Activated T-helper 1 cell treated with anti-CD3 and anti-CD28 coated beads, Interleukin-2, amount 50 U/mL, for 16 hours (primary cell): ENCODE data around the gene PLPP3.

Source experiments
- DNase-seq, 2 donors: peaks; one replicate each; pipeline ENCODE4 v3.0.0-alpha.2; 2020; ENCODE audit warnings: low read depth in 1 of 2, low spot score in 1 of 2

PLPP3 gene

GRCh38 chr1:56576880-56577405 lies 2.4 kb downstream of the PLPP3 start:
- no peak for DNase-seq

GRCh38 chr1:56575865-56576264 lies 3.5 kb downstream of the PLPP3 start:
- no peak for DNase-seq

DNA sequence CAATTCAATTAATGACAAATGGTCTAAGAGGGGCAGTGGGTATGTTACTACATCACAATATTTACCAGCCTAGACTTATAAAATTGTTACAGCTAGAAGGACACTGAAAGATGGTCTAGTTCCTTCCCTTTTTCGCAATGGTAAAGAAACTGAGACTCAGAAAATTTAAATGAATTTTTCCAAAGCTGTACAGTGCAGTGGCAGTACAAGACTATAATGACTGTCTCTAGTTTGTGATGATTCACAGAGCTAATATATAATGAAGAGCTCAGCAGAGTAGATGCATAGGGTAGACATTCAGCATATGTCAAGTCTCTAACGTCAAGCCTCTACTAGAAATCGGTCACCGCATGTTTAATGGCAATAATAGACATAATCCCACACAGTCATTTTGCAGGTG lies 4.6 kb downstream of the PLPP3 start:
- no peak for DNase-seq

GRCh38 chr1:56573311-56573710 lies 6.1 kb downstream of the PLPP3 start:
- no peak for DNase-seq

DNA sequence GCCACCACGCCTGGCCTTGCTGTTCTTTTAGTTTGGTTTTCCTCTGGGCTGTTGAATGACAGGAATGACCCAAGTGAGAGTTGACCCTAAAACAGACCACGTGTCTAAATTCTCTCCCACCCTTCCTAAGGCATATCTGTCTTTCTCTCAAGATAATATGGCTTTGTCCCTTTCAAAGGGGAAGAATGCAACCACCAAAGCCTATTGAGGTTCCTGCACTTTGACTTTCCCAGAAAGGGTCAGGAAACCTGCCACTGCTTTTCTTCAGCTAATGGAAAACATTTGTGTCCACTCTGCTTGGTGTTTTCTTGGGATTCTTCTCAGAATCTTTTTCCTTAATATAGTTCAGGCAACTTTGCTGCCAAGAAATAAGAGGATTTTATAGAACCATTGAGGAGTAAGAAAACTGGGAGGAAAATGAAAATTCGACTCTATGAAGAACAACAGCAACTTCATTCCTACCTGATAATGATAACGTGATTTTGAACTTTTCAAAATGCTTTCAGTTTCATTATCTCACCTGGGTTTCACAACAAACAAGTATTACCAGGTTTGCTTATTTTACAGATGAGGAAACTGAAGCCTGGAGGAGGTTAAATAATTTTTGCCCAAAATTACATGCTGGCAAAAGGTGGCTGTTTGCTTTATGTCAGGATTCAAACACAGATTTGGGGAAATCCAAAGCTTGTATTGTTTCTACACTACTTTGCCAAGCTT lies 6.9 kb downstream of the PLPP3 start:
- DNase-seq, result no peak

GRCh38 chr1:56571448-56571847 lies 7.9 kb downstream of the PLPP3 start:
- DNase-seq, result no peak

- DNase-seq, result no peak
These were observed 8.4 kb downstream of the PLPP3 start for GRCh38 chr1:56570924-56571372.

DNA sequence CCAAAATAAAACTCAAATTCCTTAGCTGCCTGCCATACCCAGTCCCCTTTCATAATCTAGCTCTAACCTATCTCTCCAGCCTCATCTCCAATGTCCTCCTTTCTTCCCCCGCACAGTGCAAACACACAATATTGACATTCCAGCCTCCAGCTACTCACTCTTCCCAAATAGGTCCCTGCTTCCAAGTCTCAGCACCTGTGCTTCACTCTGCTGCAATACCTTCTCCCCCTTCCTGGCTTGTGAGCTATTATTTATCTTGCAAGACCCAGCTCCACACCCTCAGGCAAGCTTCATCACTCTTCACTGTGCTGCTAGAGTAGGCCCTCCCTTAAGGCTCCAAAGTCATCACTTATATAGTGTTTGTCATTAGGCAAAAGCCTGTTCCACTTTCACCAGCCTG lies 9.7 kb downstream of the PLPP3 start:
- no peak for DNase-seq

DNA sequence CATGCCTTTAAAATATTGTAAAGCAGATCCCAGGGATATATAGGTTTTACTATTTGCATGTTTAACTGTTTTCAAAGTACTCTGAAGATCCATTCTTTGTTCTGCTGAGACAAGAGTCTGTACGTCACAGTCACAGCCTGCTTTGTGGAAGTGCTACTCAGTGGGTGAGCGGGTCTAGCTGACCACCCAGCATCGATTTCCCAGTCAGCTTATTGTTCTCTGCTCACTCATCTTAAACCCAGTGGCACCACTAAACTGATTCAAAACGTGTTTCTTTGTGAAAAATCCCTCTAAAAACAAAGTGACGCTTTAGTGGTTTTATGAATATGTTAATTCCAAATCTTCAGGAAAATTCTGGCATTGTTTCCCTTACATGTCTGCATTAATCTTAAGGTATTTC lies 12.4 kb downstream of the PLPP3 start:
- DNase-seq, result no peak

DNA sequence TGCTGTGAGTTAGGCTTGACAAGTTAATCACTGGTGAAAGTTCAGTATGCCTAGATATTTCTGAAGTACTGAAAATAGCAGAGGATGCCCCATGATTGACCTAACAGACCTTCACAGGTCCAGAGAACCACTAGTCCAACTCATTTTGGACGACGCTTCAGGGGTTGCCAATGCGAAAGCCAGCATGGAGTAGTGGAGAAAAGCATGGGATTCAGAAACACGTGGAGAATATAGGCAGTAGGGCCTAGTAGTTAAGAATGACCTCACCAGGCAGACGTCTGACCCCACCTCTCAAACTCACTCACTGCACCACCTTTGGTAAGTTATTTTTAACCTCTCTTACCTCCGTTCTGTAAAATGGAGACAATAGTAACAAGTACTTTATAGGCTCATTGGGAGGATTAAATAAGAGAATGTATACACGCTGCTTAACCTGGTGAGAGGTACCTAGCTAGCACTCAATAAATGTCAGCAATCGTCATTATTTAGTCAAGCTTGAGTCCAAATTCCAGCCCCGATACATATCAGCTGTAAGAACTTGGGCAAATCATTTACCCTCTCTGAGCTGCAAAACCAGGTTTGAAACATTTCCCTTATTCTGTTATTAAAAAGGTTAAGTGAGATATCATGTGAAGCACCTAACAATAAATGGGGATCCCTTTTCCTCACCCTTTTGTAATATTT lies 13.2 kb downstream of the PLPP3 start:
- no peak for DNase-seq

DNA sequence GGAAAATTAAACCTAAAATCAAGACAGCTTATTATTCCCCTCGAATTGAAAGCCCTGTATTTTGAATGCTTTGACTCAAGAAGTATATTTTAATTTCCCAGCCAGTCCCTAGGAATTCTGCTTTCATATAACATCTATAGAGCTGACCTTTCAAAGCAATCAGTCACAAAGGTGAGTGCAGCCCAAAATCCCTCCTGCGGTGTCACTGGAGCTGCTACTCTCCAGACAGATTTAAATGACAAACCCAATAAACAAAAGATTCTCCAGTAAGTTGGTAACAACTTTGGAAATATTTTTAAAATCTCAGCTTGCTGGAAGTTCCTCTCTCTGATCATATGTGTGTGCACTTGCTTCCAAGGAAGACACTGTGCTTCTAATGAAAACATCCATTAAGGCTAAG lies 14.7 kb downstream of the PLPP3 start:
- no peak for DNase-seq

DNA sequence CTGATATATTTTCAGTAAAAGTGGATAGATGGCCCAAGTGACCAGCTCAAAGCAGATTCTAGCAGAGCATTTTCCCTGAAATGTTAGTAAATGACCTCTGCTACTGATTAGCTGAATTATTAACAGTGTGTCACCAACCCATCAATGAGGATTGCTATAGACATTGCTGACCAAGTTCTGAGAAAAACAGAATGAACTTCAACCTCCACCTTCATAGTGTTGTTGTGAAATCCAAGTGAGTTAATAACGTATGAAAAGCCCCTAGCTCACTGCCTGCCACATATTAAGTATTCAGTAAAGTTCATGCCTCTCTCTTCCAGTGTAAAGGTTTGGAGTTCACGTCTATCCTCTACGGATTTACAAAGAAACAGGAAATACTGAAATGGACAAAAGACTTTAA lies 15.8 kb downstream of the PLPP3 start:
- DNase-seq, result no peak

- DNase-seq, result no peak
These were observed 16.4 kb downstream of the PLPP3 start for GRCh38 chr1:56562891-56563452.

DNA sequence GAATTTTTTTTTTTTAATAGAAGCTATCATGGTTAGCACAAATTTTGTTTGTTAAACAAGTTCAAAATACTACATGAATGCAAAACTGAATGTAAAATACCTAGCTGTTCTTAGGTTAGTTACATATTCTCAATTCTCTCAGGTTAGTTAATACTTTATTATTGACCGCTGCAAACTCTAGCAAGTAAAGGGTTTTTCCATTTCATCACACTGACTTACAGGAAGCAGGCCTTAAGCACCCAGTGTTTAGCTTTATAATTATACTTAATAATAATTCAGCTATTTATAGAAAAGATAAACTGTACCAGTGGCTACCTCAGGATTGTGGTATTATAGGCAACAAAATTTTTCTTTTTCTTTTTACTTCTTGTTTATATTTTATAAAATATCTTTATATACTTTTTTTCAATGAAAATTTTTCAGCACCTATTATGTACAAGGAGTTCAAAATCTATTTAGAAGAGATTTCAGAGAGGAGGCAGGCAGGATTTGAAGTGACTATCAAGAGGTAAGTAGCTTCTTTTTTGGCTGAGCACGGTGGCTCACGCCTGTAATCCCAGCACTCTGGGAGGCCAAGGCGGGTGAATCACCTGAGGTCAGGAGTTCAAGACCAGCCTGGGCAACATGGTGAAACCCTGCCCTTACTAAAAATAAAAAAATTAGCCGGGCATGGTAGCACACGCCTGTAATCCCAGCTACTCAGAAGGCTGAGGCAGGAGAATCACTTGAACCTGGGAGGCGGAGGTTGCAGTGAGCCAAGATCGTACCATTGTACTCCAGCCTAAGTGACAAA lies 17.9 kb downstream of the PLPP3 start:
- no peak for DNase-seq

GRCh38 chr1:56557746-56558145 lies 21.6 kb downstream of the PLPP3 start:
- DNase-seq, result no peak

DNA sequence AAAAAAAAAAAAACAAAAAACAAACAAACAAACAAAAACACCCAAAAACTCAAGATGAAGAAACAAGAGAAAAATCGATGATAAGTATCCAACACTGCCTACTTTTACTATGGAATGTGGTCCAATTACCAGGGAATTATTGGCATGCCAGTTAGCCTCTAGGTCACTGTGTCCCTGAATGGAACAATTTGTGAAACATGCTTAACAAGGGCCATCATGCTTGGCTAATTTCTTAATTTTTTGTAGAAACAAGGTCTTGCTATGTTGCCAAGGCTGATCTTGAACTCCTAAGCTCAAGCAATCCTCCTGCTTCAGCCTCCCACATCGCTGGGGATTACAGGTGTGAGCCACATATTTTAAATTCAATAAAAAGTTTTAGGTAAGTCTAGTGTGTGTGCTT lies 23.9 kb downstream of the PLPP3 start:
- DNase-seq, result no peak

DNA sequence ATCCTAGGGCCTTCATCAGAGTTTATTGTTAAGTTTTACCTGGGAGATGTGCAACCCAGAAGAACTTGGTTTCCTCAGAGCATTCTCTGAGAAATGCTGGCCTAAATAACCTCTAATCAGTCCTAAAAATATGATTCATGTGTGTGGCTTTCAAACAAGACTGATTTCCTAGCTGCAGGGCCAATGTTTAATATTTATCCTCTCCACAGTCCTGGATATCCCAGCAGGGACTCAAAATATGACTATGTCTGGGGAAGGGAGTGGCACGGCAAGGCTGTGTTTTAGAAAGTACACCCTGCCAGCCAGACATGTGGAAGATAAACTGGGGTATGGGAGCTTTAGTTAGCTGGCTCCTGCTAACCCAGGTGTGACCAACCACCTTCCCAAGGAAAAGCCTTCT lies 26.3 kb downstream of the PLPP3 start:
- DNase-seq, result no peak

- DNase-seq, result no peak
These were observed 27.0 kb downstream of the PLPP3 start for GRCh38 chr1:56552349-56552748.

DNA sequence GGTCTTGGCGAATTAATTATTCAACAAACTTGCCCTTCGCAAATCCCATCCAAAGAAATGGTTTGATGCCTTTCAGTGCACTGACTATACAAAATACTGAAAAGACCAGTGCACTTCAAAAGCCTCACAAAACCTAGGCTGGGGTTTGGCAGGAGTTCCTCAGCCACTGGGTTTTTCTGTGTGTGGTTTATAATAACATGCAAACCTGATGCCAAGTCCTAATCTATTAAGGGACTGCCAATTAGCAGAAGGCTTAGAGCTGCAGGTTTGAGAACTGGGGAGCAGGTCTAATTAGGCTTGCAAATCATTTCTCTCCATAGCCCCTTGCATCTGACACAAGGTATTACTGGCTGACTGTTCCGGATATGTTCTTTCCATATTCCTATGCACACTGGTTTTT lies 27.7 kb downstream of the PLPP3 start:
- no peak for DNase-seq

DNA sequence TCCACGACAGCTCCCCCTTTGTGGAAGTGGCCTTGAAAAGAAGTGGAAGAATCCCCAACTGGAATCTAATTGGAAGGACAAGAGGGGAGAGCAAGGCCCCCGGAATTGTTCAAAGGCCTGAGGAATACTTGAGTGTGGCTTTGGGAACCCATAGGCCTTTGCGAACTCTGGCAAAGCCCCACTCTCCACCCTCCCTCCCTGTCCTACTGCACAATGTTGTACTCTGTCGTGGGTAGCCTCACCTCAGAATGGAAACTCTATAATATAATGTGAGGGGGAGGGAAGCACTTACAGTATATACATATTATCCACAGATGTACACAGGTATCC lies 28.5 kb downstream of the PLPP3 start:
- no peak for DNase-seq

- DNase-seq, result no peak
These were observed 29.1 kb downstream of the PLPP3 start for GRCh38 chr1:56550138-56550858.
